ENCODE results near the gene BPIFB2.

The BPIFB2 gene

DNA sequence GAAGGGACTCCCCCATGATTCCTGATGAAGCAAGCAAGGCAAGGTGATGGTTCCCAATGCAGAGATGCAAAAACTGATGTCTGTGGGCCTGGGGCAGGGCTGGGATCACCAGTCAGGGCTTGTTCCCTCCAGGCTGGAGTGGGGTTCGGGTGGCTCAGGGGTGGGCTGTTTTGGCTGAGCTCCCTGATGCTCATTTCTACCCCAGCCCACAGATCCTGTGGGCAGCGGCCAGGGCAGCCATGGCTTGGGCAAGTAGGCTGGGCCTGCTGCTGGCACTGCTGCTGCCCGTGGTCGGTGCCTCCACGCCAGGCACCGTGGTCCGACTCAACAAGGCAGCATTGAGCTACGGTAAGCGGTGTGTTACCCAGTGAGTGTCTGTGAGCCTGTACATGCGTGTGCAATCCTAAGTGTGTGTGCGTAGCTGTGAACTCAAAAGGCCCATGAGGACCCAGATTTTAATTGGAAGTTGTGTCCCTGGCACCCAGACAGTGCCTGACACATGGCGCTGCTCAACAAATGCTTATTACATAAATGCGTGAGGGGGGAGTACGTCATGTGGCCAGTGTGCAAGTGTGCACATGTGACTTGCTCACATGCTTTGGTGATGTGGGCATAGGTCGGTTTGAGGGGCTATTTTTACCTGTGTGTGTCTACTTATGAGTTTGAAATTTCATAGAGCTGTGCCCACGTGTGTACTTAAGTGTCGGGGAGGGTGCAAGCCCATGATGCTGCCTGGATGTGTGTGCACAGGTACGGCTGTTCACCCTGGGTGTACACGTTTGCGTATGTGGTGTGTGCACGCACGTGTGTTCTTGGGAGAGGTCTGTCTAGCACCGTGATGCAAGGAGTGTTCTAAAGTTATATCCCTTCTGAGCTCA is 1.1 kb downstream of the BPIFB2 start:
- DNase-seq, result no peak

DNA sequence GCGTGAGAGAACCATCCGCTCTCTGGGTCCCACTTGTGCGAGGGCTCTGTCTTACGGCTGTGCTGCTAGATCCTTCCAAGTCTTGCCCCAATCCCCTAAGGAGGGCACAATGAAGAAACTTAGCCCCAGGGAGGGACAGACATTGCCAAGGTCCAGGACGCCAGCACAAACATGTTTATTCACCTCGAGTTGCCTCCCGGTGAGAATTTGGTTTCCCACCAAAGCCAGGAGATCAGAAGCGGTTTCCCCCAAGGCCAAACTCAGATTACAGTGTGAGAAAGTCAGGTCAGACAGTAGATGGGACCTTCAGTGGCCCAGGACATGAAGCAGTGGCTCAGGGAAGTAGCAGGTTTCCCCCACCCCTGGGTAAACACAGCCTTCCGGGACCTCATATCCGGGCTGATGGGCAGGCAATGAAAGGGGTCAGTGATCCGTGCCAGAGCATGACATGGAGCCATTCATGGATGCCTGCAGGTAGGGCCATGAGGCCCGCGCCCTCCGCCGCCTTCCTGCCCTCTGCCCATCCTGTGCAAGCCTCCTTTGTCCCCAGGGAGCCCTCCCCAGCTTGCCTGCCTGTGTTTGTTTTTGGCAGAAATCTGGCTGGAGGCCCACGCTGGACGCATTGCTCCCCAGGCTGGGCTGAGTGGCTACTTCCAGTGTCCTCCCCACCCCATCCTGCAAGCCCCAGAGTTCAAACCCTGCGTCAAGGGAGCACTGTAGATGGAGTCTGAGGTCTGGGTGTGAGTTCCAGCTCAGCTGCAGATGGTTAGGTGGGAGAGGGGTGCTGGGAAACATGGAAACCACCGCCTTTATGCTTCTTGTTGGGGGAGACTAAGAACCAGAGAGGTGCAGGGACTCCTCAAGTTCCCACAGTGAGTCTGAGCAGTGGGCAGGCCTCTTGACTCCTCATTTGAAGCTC is 2.0 kb downstream of the BPIFB2 start:
- DNase-seq, result no peak

DNA sequence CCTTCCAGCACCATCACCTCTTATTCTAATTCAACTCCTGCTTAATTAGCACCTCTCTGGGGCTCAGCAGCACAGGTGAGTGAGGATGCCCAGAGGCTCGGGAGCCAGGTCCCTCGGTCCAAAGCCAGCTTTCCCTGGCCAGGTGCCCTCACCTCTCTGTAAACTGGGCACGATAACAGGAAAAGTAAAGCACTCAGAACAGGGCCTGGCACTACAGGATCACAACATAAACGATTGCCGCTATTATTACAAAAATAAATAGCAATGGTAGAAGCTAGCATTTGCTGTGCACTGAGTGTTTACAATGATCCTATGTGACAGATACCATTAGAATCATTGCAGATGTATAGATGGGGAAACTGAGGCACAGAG is 2.6 kb downstream of the BPIFB2 start:
- DNase-seq, result no peak

DNA sequence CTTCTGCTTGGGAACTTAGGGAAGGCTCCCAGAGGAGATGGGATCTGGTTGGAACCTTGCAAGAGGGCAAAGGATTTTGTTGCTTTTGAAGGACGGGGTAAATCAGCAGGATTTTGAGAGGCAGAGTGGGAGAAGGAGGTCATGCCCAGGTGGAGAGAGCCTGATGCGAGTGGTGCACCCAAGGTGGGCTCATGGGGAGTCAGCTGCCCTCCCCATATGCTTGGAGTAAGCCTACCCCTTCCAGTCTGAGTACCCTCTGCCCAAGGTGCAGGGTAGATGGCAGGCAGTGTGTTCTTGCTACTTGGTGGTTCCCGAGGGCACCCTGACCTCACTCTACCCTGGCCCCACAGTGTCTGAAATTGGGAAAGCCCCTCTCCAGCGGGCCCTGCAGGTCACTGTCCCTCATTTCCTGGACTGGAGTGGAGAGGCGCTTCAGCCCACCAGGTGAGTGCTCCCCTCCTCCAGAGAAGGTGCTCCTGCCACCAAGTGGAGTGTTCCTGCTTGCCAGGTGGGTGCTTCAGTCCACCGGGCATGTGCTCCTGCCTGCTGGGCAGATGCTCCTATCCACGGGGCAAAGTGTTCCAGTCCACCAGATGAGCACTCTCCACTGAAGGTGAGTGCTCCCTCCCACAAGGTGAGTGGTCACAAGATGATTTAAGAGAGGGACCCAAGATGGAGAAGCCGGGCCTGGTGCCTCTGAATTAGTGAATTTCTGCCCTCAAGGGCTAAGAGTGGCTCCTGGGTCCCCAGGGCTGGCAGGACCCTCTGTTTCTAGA is 3.4 kb downstream of the BPIFB2 start:
- DNase-seq, result no peak

DNA sequence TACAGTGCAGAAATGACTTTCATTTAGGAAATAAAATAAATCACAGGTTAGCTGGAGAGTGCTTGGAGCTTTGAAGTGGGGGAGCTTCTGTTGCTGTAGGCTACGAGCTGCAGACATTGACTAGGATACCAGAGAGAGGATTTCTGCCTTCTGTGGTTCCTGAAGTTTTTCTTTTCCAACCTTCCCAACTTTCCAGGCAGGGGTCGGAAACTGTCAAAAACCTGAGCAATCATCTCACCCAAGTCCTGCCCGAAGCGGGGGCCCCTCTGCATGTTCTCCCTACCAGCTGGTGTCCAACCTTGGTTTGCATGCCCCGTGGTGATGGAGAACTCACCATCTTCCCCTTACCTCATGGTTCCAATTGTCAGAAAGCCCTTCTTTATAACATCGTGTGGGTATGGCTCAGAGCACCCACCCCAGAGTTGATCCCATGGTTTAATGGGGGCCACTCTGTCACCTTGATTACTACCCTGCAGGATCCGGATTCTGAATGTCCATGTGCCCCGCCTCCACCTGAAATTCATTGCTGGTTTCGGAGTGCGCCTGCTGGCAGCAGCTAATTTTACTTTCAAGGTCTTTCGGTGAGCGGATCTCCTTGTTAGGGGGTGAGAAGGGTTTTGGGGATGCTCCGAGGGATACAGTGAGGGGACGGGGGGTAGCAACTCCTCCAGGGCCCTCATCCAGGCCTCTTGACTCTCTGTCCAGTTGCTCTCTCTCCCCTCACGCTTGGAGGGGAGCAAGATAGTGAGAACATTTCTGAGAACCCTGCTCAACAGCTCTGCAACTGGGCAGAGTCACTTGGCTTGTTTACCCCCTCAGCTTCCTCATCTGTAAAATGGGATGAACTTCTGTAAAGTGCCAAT is 5.1 kb downstream of the BPIFB2 start:
- DNase-seq, result no peak

DNA sequence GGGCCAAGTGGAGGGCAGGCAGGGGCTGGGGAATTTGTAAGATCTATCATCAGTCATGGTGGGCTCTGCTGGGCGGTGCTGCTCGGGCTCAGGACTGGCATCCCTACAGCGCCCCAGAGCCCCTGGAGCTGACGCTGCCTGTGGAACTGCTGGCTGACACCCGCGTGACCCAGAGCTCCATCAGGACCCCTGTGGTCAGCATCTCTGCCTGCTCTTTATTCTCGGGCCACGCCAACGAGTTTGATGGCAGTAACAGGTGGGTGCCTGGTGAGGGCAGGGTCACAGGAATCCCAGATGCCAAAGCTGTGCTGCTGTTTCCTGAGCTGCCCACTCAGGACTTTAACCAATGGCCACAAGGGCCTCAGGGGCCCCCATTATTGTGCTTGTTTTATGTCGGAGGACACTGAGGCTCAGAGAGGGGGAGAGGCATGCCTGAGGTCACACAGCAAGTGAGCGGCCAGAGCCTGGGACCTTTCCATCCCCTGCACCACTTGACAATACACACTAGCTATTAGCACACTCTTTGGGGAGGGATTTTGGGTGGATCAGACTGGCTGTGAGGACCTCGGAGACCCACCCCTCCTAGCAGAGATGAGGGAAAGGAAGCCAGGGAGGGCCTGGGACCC is 6.3 kb downstream of the BPIFB2 start:
- no peak for DNase-seq

DNA sequence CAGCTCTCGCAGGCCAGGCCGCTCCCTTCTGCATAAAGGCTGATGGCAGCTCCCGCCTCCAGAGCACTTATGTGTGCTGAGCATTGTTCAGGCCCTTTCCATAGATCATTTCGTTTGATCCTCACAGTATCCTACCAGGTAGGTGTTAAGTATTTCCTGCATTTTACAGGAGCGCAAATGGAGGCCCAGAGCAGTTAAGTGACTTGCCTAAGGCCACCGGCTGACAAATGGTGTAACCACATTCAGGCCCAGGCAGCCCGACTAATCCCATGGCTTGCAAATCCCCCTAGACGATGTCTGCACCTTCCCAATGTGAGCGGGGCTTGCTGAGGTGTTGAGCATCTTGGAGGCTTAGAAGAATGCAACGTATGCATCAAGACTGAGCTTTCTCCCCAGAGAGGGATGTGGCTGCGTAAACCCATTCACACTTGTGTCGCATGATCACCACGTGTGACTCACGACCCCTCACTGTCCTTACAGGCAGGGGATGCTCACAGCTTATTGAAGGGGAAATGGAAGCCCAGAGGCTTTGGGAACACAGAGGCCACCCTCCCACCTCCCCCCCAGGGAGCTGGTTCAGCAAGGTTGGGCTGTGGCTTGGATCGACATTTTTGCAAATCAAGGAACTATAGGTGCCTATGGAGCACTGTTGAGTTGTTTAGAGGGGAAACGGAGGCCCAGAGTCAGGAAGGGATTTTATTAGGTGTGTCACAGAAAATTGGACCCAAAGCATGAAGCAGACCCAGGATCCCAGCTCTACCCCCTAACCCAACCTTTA is 7.0 kb downstream of the BPIFB2 start:
- no peak for DNase-seq

DNA sequence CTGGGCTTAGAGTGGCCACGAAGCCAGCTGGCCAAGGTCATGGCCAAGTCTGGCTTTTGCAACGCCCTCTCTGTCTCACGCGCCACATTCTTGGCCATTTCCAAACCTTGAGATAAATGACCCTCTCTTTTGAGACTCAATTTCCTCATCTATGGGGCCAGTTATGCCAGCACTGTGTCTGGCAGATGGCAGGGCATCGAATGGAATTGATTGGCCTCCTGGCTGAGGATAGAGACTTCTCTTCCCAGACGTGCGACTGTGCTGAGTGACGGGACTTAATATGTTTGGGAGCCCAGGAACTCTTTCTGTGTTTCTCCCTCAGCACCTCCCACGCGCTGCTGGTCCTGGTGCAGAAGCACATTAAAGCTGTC is 7.6 kb downstream of the BPIFB2 start:
- DNase-seq, result no peak

DNA sequence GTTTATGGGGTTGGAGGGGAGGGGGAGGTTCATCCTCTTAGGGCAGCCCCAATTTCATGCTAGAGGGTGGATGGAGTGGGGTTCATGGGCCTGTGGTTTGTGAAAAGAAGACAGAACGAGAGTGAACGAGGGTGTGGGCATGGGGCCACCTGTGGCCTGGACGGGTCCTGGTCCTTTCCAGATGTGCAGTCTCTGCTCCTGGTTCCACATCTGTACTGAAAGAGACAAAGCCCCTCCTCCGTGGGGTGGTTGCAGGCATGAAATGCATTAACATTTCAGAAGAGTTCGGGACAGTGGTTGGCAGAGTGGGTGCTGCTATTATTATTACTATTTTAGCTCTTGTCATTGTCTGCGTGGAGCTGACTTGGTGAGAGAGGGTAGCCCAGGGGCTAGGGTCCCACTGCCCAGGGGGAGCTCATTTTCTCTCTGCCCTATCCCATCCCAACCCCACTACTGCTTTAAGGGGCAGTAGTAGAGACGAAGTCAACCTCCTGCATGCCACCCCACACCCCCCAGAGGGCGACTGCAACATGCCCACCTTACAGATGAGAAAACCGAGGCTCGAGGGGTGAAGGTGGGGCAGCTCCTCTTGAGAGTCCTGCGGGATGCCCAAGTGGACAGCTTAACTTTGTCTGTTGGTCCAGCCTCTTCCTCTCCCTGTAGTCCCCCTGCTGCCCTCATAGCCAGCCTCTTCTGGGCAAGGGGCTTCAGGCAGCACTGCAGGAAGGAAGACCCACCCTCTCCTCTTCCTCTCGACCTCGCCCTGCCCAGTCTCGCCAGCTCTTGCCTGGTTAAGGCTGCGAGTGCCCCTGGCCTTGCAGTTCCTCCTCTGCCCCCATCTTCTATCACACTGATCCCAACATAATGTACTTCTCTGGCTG is 8.4 kb downstream of the BPIFB2 start:
- no peak for DNase-seq

DNA sequence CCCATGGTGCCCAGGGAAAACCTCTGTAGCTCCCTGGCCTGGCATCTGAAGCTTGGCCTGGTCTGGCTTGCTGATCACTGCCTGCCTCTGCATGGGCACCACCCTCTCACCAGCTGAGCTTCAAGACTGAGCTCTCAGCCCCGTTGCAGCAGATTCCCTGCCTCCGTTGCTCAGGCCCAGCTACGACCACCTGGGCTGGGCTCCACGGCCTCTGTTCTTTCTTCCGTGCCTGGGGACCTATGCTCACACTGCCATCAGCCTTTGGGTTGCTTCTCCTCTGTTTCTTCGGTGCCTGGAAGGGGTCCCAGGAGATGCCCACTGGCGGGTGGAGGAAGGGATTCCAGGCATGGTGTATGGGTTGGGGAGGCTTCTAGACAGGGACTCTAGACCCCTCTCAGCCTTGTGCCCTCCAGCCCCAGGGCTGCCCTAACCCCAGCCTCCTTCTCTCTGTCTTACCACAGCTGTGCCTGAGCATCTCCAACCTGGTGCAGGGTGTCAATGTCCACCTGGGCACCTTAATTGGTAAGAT is 9.1 kb downstream of the BPIFB2 start:
- no peak for DNase-seq

DNA sequence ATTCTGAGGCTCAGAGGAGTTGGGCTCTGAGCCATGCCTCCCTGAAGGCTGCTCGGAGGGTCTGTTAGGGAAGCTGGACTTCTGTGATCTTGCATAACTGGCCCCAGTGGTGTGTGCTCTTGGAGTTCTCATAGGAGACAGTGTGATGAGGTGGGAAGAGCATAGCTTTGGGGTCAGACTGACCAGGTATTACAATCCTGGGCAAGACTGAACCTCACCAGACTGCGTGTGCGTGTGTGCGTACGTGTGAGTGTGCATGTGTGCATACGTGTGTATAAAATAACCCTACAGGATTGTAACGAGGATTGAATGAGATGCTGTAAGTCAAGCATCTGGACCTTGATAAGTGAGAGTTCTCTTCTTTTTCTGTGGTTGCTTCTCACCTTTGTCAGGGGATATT is 10.0 kb downstream of the BPIFB2 start:
- no peak for DNase-seq

DNA sequence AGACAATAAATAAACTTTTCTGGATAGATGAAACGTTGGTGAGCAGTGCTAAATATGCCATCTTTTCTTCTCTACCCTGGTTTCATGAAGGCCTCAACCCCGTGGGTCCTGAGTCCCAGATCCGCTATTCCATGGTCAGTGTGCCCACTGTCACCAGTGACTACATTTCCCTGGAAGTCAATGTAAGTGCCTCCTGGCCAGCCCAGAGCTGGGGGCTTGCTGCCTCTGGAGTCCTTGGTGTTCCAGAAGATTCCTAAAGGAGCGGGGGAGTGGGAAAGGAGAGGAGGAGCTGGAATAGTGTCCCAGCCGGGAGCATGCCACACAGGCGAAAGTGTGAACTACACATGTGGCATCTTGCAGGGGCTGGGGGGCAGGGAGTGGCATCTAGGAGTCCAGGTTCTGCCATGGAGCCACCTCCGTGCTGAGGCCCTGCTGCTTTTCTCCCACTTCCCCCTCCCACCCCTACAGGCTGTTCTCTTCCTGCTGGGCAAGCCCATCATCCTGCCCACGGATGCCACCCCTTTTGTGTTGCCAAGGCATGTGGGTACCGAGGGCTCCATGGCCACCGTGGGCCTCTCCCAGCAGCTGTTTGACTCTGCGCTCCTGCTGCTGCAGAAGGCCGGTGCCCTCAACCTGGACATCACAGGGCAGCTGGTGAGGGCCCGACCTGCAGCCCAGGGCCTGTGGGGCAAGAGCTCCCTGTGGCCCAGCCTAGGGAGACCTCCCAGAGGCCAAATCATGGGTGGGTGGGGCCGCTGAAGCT is 10.8 kb downstream of the BPIFB2 start:
- no peak for DNase-seq

DNA sequence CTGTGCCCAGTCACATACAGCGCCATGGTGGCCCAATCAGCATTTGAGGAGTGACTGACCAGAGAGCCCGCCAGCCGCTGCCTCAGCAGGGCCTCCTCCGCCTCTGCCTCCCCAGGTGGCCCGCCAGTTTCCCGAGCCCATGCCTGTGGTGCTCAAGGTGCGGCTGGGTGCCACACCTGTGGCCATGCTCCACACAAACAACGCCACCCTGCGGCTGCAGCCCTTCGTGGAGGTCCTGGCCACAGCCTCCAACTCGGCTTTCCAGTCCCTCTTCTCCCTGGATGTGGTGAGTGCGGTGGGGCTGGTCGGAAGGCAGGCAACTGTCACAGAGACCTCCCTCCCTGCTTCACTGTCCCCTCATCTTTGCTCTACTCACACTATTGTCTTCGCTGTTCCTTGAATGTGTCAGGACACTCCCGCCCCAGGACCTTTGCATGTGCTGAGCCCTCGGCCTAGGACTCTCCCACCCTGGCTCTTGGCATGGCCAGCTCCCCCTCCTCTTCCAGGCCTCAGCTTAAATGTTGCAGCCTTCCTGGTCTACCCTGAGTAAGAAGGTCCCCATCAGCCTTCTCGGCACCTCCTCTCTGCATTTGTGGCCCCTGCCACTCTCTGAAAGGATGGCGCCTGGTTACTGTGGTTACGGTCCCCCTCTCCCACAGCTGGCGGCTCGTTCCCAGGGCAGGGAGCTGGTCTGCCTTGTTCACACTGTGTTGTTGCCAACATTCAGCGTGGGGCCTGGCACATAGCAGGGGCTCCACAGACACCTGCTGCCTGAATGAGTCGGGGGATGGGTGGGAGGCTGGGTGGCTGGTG is 12.2 kb downstream of the BPIFB2 start:
- no peak for DNase-seq

DNA sequence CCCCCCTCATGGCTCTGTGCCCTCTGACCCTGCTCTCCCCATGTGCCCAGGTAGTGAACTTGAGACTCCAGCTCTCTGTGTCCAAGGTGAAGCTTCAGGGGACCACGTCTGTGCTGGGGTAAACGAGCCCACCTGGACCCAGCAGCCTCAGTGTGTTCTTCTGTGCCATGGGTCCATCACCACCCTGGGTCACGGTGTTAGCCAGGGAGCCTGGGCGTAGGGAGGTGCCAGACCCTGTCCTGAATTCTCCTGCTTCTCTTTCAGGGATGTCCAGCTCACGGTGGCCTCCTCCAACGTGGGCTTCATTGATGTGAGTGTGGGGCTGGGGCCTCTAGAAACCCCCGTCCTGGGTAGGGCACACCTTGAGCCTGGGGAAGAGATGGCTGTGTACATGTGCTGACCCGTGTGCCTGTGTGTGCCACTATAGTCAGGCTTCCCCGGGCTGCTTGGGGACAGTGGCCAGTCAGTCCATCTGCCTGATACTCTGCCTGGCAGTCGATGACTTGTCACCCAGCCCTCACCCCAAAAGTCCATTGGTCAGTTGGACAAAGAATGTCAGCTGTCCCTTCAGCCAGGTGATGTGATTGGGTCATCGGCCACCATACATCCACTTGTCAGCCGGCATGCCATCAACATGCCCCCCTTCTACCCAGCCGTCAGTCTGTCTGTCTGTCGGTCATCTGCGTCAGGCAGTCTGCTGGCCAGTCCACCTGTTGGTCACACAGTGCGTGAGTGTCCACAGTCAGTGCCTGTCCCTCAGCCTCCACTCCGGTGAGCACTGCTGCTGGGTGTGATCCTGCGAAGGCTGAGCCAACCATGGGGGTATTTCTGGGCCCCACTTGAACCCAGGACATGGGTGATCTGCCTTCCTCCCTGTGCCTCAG is 13.0 kb downstream of the BPIFB2 start:
- DNase-seq, result no peak

DNA sequence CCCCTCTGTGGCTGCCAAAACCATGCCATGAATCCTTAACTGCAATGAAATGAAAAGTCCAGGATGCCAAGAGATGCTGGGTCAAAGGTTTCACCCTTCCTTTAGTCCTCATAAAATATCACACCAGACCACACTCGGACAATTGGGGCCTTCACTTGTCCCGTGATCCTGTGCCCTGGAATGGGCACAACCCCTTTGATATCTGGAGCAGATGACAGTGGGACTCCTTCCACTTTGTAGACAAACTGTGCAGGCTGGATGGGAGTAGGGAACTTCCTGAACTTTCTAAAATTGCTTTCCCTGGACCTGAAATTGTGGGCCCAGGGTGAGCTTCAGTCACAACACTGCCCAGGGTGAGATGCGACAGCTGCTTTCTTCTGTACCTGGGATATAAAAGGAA is 14.4 kb downstream of the BPIFB2 start:
- DNase-seq, result no peak

DNA sequence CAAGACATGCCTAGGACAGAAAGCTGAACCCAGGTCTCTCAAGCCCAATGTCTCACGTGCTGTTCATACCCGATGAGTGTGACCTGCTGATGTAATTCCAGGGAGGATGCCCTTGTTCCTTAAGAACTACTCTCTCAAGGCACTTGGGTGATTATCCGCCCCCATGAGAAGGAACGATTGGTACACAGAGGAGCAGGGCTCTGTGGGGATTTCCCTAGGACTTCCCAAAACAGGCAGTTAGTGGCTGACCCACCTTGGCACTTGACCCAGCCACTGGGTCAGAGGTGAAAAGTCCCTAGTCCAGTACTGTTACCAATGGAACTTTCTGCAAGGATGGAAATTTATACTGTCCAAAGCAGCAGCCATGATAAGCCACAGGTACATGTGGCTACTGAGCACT is 14.8 kb downstream of the BPIFB2 start:
- no peak for DNase-seq

All from T-helper 9 cell (primary cell).